ENCODE results near the gene HAPLN3. TPM values are rescaled to one million over a fixed set of nuclear protein-coding genes. Genes with fewer than 3 reads are reported as not detected.

Gene HAPLN3
- polyA plus RNA-seq, 1 donor from 2014 or later, result not detected

- peaks cover 15% of the 10 kb centered on the region for H3K27me3 ChIP-seq (ENCODE audit: insufficient read depth, low read depth, low read length)
- H3K36me3 ChIP-seq (ENCODE audit: insufficient read depth, low read length), result no peaks in the 10 kb centered on the region
- no peak within 1 kb of the TSS for H2AFZ ChIP-seq (ENCODE audit: low read depth, low read length)
- TF ChIP-seq REST (IDR thresholded peaks at IDR 0.05; ENCODE audit: borderline replicate concordance) (no peak), CTCF (IDR thresholded peaks at IDR 0.05; ENCODE audit: poor library complexity, severe bottlenecking) (peak; percentile 42), SMC3 (conservative IDR thresholded peaks at IDR 0.05; ENCODE audit: poor library complexity) (no peak), MXI1 (conservative IDR thresholded peaks at IDR 0.05; ENCODE audit: poor library complexity, severe bottlenecking) (peak; percentile 26), EP300 (conservative IDR thresholded peaks at IDR 0.05; ENCODE audit: poor library complexity, severe bottlenecking) (no peak)
- no peak within 1 kb of the TSS for H3K27ac ChIP-seq (ENCODE audit: low read length)
- no peaks in the 10 kb centered on the region for H4K20me1 ChIP-seq (ENCODE audit: insufficient read depth)
- no peaks in the 10 kb centered on the region for H3K9me3 ChIP-seq (ENCODE audit: low read length)
- no peaks in the 10 kb centered on the region for H3K9me2 ChIP-seq (ENCODE audit: insufficient read depth, low read length)
- H3K4me3 ChIP-seq (ENCODE audit: low read length), result peak within 1 kb of the TSS; percentile 73
- H3K9ac ChIP-seq (ENCODE audit: low read length), result peak within 1 kb of the TSS; percentile 29
- peak within 1 kb of the TSS; percentile 78 for H3K4me2 ChIP-seq (ENCODE audit: low read length)
- no peaks in the 10 kb centered on the region for H3K79me2 ChIP-seq (replicated peaks; ENCODE audit: insufficient read depth, low read length)
- H3F3A ChIP-seq (ENCODE audit: insufficient read depth, low read length, poor library complexity, severe bottlenecking), result no peaks in the 10 kb centered on the region
These were observed 17.9 kb upstream of the HAPLN3 start, which contains the start of gene MFGE8 for GRCh38 chr15:88913017-88913849. TSS of gene MFGE8 (minus strand) at chr15:88913379. CDS start at chr15:88913319, 60 bp downstream.

GRCh38 chr15:88912500-88912921 lies 17.2 kb upstream of the HAPLN3 start:
- TF ChIP-seq MXI1 (conservative IDR thresholded peaks at IDR 0.05; ENCODE audit: poor library complexity, severe bottlenecking) (no peak), CTCF (IDR thresholded peaks at IDR 0.05; ENCODE audit: poor library complexity, severe bottlenecking) (no peak), RAD21 (conservative IDR thresholded peaks at IDR 0.05) (no peak), SMC3 (conservative IDR thresholded peaks at IDR 0.05; ENCODE audit: poor library complexity) (no peak), EP300 (conservative IDR thresholded peaks at IDR 0.05; ENCODE audit: poor library complexity, severe bottlenecking) (no peak), POLR2AphosphoS5 (IDR thresholded peaks at IDR 0.05) (no peak), EZH2 (IDR thresholded peaks at IDR 0.05; ENCODE audit: borderline replicate concordance, insufficient read depth, low read length, poor library complexity, severe bottlenecking) (no peak), TAF1 (IDR thresholded peaks at IDR 0.05; ENCODE audit: low read depth) (no peak), REST (IDR thresholded peaks at IDR 0.05; ENCODE audit: borderline replicate concordance) (no peak)
- H4K20me1 ChIP-seq (ENCODE audit: insufficient read depth), result no peaks in the 10 kb centered on the region
- no peaks in the 10 kb centered on the region for H3K79me2 ChIP-seq (replicated peaks; ENCODE audit: insufficient read depth, low read length)
- no peaks in the 10 kb centered on the region for H3K9me3 ChIP-seq (ENCODE audit: low read length)
- H3K9me2 ChIP-seq (ENCODE audit: insufficient read depth, low read length), result no peaks in the 10 kb centered on the region
- H3K9ac ChIP-seq (ENCODE audit: low read length), result no peak overlapping the region
- no peak overlapping the region for H3K27ac ChIP-seq (ENCODE audit: low read length)
- H3K36me3 ChIP-seq (ENCODE audit: insufficient read depth, low read length), result no peaks in the 10 kb centered on the region
- peaks cover 15% of the 10 kb centered on the region for H3K27me3 ChIP-seq (ENCODE audit: insufficient read depth, low read depth, low read length)
- H3K4me2 ChIP-seq (ENCODE audit: low read length), result no peak overlapping the region
- no peaks in the 10 kb centered on the region for H3F3A ChIP-seq (ENCODE audit: insufficient read depth, low read length, poor library complexity, severe bottlenecking)
- H2AFZ ChIP-seq (ENCODE audit: low read depth, low read length), result no peak overlapping the region
- peak overlapping the region; percentile 73 for H3K4me3 ChIP-seq (ENCODE audit: low read length)

Data from neural cell (in vitro differentiated cells).